D721Med (cell line): ENCODE data around the gene SPINK2.

Experiments used
- DNase-seq: peaks from one replicate; pipeline ENCODE4 v3.0.0; 2011; ENCODE audit warnings: low spot score; ENCODE audit not compliant: insufficient read length
- FAIRE-seq: peaks from 2 replicates; lab custom pipeline; 2011; peaks lifted over from hg19 to GRCh38; lab: Jason Lieb, UNC
- TF ChIP-seq, protein P1 (sequence below): IDR thresholded peaks from 2 replicates; pipeline ENCODE4 v1.5.1; 2012; ENCODE audit warnings: mild to moderate bottlenecking, control low read depth; ENCODE audit not compliant: insufficient read depth; ENCODE audit errors: missing control alignments

The SPINK2 gene

DNA sequence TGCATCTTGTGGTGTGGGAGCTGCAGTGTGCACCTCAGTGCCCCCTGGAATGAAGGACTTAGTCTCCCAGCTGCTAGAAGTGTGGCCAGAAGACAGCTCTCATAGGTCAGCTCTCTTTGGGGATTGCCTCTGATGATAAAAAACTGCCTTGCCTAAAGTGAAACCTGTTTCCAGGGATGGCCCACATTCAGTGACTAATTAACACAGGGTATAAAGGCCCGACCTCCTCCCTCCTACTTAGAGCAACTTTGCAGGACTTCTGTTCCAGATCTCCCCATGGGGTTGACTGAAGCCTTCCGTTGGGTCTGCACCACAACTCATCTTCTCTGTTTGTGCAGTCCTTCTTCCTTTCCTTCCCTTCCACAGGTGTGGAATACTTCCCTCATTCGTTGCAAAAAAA, 53.2 kb downstream of the SPINK2 start:
- no peak for FAIRE-seq

DNA sequence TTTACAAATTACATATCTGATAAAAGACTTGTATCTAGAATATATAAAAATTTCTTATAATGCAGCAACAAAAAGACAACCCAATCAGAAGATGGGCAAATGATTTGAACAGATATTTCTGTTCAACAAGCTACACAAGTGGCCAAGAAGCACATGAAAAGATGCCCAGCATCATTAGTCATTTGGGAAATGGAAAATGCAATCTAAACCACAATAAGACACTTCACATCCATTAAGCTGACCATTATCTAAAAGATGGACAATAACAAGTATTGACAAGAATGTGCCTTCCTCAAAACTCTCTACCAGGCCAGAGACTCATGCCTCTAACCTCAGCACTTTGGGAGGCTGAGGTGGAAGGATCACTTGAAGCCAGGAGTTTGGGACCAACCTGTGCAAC, 53.9 kb downstream of the SPINK2 start:
- TF ChIP-seq, protein P1, sequence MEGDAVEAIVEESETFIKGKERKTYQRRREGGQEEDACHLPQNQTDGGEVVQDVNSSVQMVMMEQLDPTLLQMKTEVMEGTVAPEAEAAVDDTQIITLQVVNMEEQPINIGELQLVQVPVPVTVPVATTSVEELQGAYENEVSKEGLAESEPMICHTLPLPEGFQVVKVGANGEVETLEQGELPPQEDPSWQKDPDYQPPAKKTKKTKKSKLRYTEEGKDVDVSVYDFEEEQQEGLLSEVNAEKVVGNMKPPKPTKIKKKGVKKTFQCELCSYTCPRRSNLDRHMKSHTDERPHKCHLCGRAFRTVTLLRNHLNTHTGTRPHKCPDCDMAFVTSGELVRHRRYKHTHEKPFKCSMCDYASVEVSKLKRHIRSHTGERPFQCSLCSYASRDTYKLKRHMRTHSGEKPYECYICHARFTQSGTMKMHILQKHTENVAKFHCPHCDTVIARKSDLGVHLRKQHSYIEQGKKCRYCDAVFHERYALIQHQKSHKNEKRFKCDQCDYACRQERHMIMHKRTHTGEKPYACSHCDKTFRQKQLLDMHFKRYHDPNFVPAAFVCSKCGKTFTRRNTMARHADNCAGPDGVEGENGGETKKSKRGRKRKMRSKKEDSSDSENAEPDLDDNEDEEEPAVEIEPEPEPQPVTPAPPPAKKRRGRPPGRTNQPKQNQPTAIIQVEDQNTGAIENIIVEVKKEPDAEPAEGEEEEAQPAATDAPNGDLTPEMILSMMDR, result no peak
- FAIRE-seq (no peak), DNase-seq (no peak)

More for the DNA sequence above, 53.2 kb downstream of the SPINK2 start:
- DNase-seq, result no peak
- TF ChIP-seq, protein P1, result no peak

DNA sequence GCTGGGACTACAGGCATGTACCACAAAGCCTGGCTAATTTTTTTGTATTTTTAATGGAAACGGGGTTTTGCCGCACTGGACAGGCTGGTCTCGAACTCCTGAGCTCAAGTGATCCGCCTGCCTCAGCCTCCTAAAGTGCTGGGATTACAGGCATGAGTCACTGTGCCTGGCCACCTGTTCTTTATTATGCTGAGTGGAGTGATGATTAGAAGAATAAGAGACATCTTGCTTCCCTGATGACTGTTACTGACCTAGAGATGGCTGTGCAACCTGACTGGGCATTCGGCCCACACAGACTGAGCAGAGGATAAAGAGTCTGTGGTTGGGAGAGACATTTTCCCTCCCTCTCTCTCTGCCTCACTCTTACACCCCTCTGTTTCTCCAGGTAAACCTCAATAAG, 56.7 kb downstream of the SPINK2 start:
- FAIRE-seq (no peak), DNase-seq (no peak)
- TF ChIP-seq, protein P1, result no peak

DNA sequence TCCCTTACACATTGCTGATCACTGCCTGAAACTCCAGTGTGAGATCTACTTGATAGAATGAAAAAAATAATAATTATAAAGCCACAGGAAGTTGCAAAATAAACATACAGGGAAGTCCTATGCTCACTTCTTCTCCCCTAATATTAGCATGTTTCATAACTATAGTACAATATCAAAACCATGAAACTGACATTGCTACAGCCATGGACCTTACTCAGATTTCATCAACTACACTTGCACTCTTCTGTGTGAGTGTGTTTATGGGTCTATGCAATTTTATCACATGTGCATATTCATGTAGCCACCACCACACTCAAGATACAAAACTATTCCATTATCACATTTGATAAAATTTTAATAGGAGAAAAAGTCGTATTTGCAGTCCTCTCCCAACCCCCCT, 57.3 kb downstream of the SPINK2 start:
- DNase-seq, result no peak
- FAIRE-seq, result no peak
- TF ChIP-seq, protein P1, result no peak

DNA sequence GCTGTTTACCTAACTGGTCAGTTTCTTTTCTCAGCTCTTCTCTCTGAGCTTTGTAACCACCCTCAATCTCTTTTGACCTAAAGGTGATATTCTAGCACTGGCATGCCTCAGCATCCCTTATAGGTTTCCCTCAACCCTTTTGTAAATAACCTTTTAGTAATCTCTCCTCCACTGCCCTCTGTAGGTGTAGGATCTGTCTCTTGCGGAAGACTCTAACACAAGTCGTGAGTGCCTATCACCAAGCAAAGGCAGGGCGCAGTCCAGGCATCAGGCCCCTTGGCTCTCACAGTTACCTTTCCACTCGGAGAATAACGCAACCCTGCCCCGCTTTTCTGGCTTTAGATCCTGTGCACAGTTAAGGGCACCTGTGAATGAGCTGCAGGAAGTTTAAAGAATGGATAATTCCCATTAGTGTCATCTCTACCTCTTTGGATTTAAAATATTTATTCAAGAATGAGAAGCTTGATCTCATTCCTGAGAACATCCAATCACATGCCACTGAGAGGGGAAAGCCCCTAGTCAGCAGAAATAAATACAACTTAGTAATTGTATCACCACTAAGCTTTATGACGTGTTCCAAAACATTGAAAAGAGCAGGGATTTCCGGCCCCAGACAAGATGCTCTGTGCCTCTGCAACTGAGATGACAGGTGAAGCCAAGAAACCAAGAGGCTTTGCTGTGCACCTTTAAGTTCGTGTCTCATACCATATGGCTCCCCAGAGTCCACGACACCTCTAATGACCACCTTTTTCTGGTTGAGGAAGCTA, 58.8 kb downstream of the SPINK2 start:
- DNase-seq, result no peak
- no peak for FAIRE-seq
- TF ChIP-seq, protein P1, result no peak

DNA sequence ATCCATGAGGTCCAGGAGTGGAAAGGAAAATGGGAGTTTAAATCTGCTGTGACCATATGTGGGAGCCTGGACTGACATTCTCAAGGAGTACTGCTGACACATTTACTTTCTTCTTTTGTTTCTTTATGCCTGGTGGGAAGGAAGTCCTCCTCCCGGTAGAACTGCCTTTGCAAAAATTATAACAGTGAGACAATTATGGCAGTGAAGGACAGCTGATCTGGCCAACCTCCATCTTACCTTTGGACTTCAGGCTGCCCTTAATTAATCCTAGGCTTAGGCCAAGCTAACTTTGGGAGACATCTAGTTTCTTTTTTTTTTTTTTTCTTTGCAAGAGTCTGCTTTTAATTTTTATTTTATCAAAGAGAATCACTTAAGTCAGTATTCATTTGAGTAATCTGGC, 61.3 kb downstream of the SPINK2 start:
- FAIRE-seq, result no peak
- TF ChIP-seq, protein P1, result no peak
- no peak for DNase-seq
